HepG2 (cell line): Measurements from ENCODE around the gene DLG4. TPM values are rescaled to one million over a fixed set of nuclear protein-coding genes. Genes with fewer than 3 reads are reported as not detected.

ENCODE experiments used
- FOXK2 ChIP-seq: fragments of 450-650 bp; IDR thresholded peaks from 2 replicates; pipeline ENCODE4 v1.6.1; 2016
- HINFP ChIP-seq: sonication (generic); formaldehyde crosslinking; IDR thresholded peaks from 2 replicates; pipeline ENCODE4 v1.4.0; 2020; ENCODE audit warnings: low read depth, mild to moderate bottlenecking, missing genetic modification reagents
- HNF1A ChIP-seq, 2 experiments: sonication (generic) in 1 of 2; formaldehyde crosslinking in 1 of 2; IDR thresholded peaks; 2 replicates each; pipeline versions ENCODE4 v1.4.0 to v1.6.1; 2016 to 2020; ENCODE audit warnings: borderline replicate concordance in 1 of 2, low read depth in 1 of 2, mild to moderate bottlenecking in 1 of 2, missing genetic modification reagents in 1 of 2
- ISL2 ChIP-seq: sonication (generic); formaldehyde crosslinking; IDR thresholded peaks from 2 replicates; pipeline ENCODE4 v1.5.0; 2020; ENCODE audit warnings: missing genetic modification reagents
- KLF6 ChIP-seq: IDR thresholded peaks from 2 replicates; pipeline ENCODE4 v1.8.0; 2016; ENCODE audit warnings: missing biosample characterization, missing genetic modification reagents
- NCOR1 ChIP-seq: fragments of 200-600 bp; sonication (generic); IDR thresholded peaks from 2 replicates; pipeline ENCODE4 v1.7.0; 2017; ENCODE audit warnings: antibody characterized with exemption, low read length, borderline replicate concordance
- NPAS2 ChIP-seq: sonication (generic); formaldehyde crosslinking; IDR thresholded peaks from 2 replicates; pipeline ENCODE4 v1.8.0; 2022; ENCODE audit warnings: mild to moderate bottlenecking, missing genetic modification reagents, borderline replicate concordance
- RNF219 ChIP-seq: sonication (generic); formaldehyde crosslinking; IDR thresholded peaks from 2 replicates; pipeline ENCODE4 v1.5.0; 2020; ENCODE audit warnings: mild to moderate bottlenecking, missing genetic modification reagents
- RXRA ChIP-seq: sonication (generic); formaldehyde crosslinking; IDR thresholded peaks from 2 replicates; pipeline ENCODE4 v1.5.1; 2020; ENCODE audit warnings: missing genetic modification reagents
- SRSF1 ChIP-seq: fragments of 200-400 bp; formaldehyde crosslinking; optimal IDR thresholded peaks from 2 replicates; pipeline ENCODE3; 2017; ENCODE audit warnings: mild to moderate bottlenecking, low read depth, low read length, moderate library complexity
- THYN1 ChIP-seq: sonication (generic); formaldehyde crosslinking; IDR thresholded peaks from 2 replicates; pipeline ENCODE4 v1.8.1; 2023; ENCODE audit warnings: low read depth, mild to moderate bottlenecking, moderate library complexity, missing genetic modification reagents, borderline replicate concordance
- ZBTB26 ChIP-seq: IDR thresholded peaks from 2 replicates; pipeline ENCODE4 v1.6.1; 2016; ENCODE audit warnings: missing compliant biosample characterization, missing genetic modification reagents, borderline replicate concordance
- ZGPAT ChIP-seq: IDR thresholded peaks from 2 replicates; pipeline ENCODE4 v1.6.1; 2016; ENCODE audit warnings: mild to moderate bottlenecking
- ZNF12 ChIP-seq: sonication (generic); formaldehyde crosslinking; IDR thresholded peaks from 2 replicates; pipeline ENCODE4 v1.5.0; 2020; ENCODE audit warnings: missing genetic modification reagents
- ZNF230 ChIP-seq: sonication (generic); formaldehyde crosslinking; IDR thresholded peaks from 2 replicates; pipeline ENCODE4 v1.4.0; 2020; ENCODE audit warnings: mild to moderate bottlenecking, missing genetic modification reagents
- ZNF234 ChIP-seq: sonication (generic); formaldehyde crosslinking; conservative IDR thresholded peaks from 2 replicates; pipeline ENCODE4 v1.5.1; 2020; ENCODE audit warnings: mild to moderate bottlenecking, missing genetic modification reagents
- ZNF772 ChIP-seq: sonication (generic); formaldehyde crosslinking; IDR thresholded peaks from 2 replicates; pipeline ENCODE4 v1.5.0; 2020; ENCODE audit warnings: mild to moderate bottlenecking, missing genetic modification reagents
- polyA plus RNA-seq, 8 experiments: library from polyadenylated mRNA; depleted of rRNA in 3 of 8; stranded (reverse) in 7 of 8; unstranded in 1 of 8; fragments of >200 nt; fragmentation: Illumina TruSeq in 4 of 8; extraction: Trizol in 4 of 8; gene quantifications; 2 replicates each; pipeline versions ENCODE4 v1.2.1 to v1.2.3, GENCODE V29; 2011 to 2016; ENCODE audit warnings: low read depth in 4 of 8, missing spikeins in 1 of 8, mixed read lengths in 1 of 8; ENCODE audit not compliant: insufficient read depth in 1 of 8
- total RNA-seq, 5 experiments: library from RNA; depleted of rRNA; stranded (reverse); fragments of >200 nt; fragmentation: Illumina TruSeq; extraction: Trizol; gene quantifications; 2 replicates each; pipeline ENCODE4 v1.2.3, GENCODE V29; 2016; ENCODE audit warnings: low read depth in 1 of 5

The DLG4 gene
- total and polyA plus RNA-seq, 2 of the 13 experiments (the other 11 are each of a cell fraction or from before 2014, with no cell fraction given), result 0.71 to 4.3 TPM

GRCh38 chr17:7239091-7240027 is 19.7 kb upstream of the DLG4 start, which contains the start of gene PHF23 (continued):
- TF ChIP-seq SRSF1 (peak; percentile 58), HINFP (CRISPR knock-in tag) (peak; percentile 20; the same call in 1 of the 2 replicates), HNF1A (IDR thresholded peaks at IDR 0.05; ENCODE audit: low read depth) (no peak), HNF1A (CRISPR knock-in tag; IDR thresholded peaks at IDR 0.05; ENCODE audit: borderline replicate concordance) (no peak; the same call in 1 of the 2 replicates), ISL2 (CRISPR knock-in tag) (peak; percentile 68; the same call in 1 of the 2 replicates), NCOR1 (peak; percentile 50; the same call in 1 of the 2 replicates), NPAS2 (CRISPR knock-in tag) (no peak), ZGPAT (CRISPR knock-in tag) (peak; percentile 86; the same call in 1 of the 2 replicates), ZNF772 (CRISPR knock-in tag) (0 out of 2 replicates have a peak, but pooled peaks have one; percentile 53), ZNF12 (CRISPR knock-in tag) (no peak), ZNF234 (CRISPR knock-in tag) (no peak), KLF6 (CRISPR knock-in tag) (no peak), RNF219 (CRISPR knock-in tag) (no peak), ZBTB26 (peak; percentile 22; the same call in 1 of the 2 replicates), ZNF230 (CRISPR knock-in tag) (peak; percentile 89; the same call in 1 of the 2 replicates), RXRA (CRISPR knock-in tag) (0 out of 2 replicates have a peak, but pooled peaks have one; percentile 30), THYN1 (CRISPR knock-in tag) (no peak), FOXK2 (no peak)
